IPS DF 4.7 (cell line): ENCODE results near the gene MYH1.
"Not testable (repeated sequence)": the region's sequence is repeated elsewhere in the genome, so short reads cannot be mapped to it uniquely, and the experiment has no call there.

ENCODE experiments used
- DNase-seq: peaks from one replicate; pipeline ENCODE4 v3.0.0-alpha.2; 2013; ENCODE audit warnings: low spot score; ENCODE audit errors: extremely low read depth

Gene MYH1

GRCh38 chr17:10518271-10519037 lies at the start of gene MYH1:
MYH1 (minus strand) TSS chr17:10518542; CDS start chr17:10516642, 1,900 bp downstream.
- DNase-seq: no peak

- no peak for DNase-seq
Measured at GRCh38 chr17:10563991-10564660, 45.8 kb upstream of the MYH1 start.

GRCh38 chr17:10558049-10558448 lies 39.7 kb upstream of the MYH1 start:
- no peak for DNase-seq

- DNase-seq: no peak
Measured at GRCh38 chr17:10557422-10557821, 39.1 kb upstream of the MYH1 start.

- DNase-seq: no peak
Measured at GRCh38 chr17:10556301-10557005, 38.1 kb upstream of the MYH1 start.

GRCh38 chr17:10550014-10550413 lies 31.7 kb upstream of the MYH1 start:
- no peak for DNase-seq

GRCh38 chr17:10549096-10549842 lies 30.9 kb upstream of the MYH1 start, which contains the start of gene MYH2:
MYH2 (minus strand) TSS chr17:10549658; CDS start chr17:10547920, 1,738 bp downstream.
- DNase-seq: no peak

GRCh38 chr17:10547351-10547750 lies 29.0 kb upstream of the MYH1 start:
- no peak for DNase-seq

GRCh38 chr17:10543486-10543885 lies 25.1 kb upstream of the MYH1 start:
- DNase-seq: not testable (repeated sequence)

- DNase-seq: not testable (repeated sequence)
Measured at GRCh38 chr17:10541179-10541578, 22.8 kb upstream of the MYH1 start.

GRCh38 chr17:10532026-10532425 lies 13.7 kb upstream of the MYH1 start:
- no peak for DNase-seq

GRCh38 chr17:10527419-10527818 lies 9.1 kb upstream of the MYH1 start:
- no peak for DNase-seq

GRCh38 chr17:10526517-10526916 lies 8.2 kb upstream of the MYH1 start:
- DNase-seq: no peak

- no peak for DNase-seq
Measured at GRCh38 chr17:10523064-10523463, 4.7 kb upstream of the MYH1 start.

GRCh38 chr17:10521949-10522348 lies 3.6 kb upstream of the MYH1 start:
- no peak for DNase-seq

- DNase-seq: no peak
Measured at GRCh38 chr17:10516638-10517037, 1.7 kb downstream of the MYH1 start.

- no peak for DNase-seq
Measured at GRCh38 chr17:10516065-10516464, 2.3 kb downstream of the MYH1 start.

- no peak for DNase-seq
Measured at GRCh38 chr17:10513299-10514067, 4.9 kb downstream of the MYH1 start.

- no peak for DNase-seq
Measured at GRCh38 chr17:10512856-10513255, 5.5 kb downstream of the MYH1 start.

GRCh38 chr17:10499950-10500349 lies 18.4 kb downstream of the MYH1 start:
- DNase-seq: no peak

GRCh38 chr17:10492004-10492403 lies 26.3 kb downstream of the MYH1 start:
- DNase-seq: no peak
